GM19043 (cell line): ENCODE results near the gene INHBB.

ENCODE experiments used
- ATAC-seq: cut with Tn5 transposase; IDR thresholded peaks from one replicate; pipeline ENCODE4 v1.9.1; 2021; ENCODE audit warnings: low read depth; ENCODE audit not compliant: unreplicated experiment

INHBB gene

DNA sequence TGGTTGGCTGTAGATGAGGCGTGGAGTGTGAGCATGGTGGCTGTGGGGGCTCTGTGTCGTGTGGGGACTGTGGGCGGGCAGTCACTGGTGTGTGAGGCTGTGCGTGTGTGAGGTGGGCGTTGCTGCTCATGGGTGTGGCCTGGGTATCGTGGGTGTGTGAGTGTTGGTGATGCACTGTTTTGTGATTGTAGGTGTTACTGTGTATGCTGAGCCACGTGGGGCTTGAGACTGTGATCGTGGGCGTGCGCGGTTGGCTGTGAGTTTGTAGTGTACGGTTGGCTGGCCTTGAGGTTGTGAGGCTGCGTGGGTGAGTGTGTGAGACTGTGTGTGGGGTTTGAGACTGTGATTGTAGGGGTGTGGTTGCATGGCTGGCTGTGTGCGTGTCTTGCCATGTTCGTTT is 8.5 kb downstream of the INHBB start:
- ATAC-seq, result no peak

DNA sequence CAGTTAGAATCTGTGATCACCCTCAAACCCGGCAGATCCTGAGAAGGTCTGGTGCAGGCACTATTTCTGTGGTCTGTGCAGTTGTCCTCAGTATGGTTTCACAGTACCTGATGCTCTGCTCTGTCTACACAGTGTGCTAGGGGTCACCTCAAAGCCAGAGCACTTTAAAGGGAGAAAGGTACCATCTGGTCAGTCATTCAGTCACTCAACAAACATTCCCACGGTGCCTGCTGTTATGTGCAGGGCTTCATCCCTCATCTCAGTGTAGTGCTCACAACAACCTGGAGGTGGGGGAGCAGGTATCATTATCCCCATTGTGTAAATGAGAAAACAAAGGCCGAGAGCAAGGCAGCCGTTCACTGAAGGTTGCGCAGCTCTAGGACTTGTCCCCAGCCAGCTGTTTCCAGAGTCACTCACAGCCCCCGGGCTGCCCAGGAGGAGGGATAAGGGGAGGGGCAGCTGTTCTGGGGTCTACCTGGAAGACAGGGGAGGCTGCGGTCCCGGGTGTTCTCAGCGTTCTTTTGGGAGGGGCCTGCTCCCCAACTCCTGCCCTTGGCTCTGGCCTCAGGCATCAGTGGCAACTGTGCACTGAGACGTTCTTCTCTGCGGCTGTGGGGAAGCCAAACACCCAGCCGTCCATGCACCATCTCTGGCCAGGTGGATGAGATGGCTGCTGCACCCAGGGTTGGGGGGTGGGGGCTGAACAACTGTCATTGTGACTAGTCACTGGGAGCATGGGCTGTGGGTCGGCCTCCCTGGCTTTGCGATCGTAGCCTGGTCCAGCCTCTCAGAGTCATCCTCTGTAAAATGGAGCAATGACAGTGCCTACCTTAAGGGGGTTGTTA is 9.2 kb downstream of the INHBB start:
- ATAC-seq, result no peak

DNA sequence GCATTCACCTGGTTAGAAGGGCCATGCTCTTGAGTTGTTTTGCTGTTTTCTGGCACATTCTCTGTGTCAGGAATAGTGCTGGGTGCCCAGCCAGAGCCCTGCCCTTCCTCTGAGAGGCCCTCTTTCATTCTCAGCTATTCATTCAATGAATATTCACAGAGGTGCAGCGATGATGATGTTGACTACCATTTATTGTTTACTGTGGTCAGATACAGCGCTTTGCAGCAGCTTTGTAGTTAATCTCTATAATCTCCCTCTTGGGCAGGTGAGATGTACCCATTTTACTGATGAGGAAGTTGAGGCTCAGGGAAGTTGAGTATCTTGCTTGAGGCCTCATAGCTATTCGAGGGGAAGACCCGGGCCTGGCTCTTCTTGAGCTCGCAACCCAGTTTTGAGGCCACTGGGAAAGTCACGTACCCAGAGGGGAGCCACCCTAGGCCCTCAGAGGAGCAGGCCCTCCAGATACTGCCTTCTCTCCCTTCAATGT is 9.9 kb downstream of the INHBB start:
- no peak for ATAC-seq

DNA sequence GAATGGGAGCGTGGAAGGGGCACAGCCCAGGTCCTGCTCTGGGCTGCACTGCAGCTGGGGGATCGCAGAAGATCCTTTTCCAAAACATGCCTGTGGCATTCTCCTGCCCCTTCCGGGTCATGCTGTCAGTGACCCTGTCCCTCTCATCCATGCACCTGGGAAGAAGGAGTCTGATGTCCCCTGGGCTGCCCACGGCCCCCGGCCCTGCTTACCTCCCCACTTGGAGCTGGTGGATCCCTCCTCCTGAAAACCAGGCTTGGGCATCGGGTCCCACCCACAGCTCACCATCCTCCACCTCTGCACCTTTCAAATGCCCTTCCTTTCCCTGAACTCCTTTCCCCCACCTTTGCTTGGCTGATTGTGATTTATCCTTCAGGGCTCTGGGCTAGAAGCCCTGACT is 11.8 kb downstream of the INHBB start:
- ATAC-seq, result no peak

DNA sequence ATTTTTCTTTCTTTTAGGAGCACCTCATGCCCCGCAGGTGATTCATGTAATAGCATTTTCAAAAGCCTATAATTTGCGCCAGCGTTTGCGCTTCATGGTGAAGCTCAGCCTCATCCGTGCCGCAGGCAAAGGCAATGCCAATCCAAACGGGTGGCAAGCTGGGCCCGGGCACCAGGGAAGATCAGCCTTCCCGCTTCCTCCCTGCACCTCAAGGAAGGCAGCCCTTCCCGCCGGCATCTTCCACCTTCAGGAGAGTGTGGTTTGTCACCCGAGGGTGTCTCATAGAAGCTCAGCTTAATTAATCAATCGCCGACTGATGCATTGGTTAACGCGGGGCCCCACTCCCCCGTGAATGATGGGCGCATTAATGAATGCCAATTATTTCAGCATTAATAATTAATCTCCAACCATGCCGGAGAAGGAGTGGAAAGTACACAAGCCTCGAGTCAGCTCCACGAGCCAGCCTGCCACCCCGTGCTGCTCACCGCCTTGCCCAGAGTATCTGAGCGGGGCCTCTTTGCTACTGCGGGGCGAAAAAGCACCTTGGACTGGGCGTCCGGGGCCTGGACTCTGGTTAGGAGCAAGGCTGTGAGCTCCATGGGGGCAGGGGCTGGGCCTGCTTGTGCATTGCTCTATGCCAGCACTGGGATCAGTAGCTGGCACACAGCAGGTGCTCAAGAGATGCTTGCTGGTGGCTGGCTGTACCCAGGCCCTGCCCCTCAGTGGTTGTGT is 13.0 kb downstream of the INHBB start:
- no peak for ATAC-seq

DNA sequence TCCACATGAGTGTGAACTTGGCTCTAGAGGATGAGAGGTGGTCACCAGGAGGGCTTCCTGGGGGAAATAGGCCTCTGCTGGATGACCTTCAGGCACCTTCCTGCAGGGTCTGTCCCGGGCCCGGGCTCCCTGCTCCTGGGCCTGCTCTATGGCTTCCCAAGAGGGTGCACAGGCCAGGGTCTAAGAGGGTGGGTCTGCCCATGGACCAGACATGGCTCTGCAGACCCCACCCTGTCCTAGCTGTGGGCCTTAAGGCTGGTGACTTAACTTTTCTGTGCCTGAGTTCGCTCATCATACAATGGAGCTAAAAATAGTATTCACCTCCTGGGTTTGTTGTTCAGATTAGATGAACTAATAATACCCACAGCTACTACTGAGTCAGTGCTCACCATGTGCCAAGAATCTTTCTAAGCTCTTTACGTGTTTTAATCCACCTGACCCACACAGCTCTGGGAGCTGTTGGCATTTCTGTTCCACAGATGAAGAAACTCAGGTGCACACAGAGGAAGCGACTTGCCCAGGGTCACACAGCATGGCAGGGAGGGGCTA is 14.4 kb downstream of the INHBB start:
- no peak for ATAC-seq

DNA sequence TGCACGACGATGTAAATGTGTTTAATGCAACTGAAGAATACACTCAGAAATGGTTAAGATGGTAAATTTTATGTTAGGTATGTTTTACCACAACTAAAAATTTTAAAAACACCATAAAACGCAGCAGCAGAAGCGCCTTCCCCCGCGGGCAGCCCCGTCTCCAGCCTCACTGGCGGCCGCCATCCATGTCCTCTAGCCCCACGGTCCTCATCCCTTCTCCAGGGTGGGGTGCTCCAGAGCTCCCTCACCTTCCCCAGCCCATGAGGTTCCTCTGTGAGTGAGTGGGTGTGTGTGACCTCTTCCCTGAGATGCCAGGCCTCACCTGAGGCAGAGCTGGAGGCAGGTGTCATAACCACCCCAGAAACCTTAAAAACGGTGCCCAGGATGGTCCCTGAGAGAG is 17.0 kb downstream of the INHBB start:
- ATAC-seq, result no peak

DNA sequence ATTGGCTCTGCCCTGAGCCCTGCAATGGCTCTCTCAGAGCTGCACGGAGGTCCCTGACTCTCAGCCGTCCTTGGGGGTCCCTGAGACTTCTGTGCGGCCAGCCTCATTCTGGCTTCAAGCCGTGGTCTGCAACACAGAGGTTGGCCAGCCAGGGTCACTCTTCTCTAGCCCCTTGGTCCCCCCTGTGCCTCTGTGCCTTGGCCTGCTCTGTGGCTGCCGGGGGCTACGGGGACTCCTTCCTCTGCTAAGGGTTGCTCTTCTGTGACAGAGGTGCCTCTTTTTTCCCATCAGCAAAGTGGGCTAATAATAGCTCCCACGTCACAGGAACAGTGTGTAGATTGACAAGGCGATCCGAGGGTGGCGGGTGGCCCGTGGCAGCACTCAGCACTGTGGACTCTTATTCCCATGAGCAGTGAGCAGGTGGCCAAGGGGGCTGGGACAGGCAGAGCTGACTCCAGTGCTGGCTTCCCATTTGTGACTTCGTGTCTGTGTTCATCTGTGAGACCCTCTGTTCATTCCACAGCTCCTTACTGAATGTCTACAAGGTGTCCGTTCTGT is 19.4 kb downstream of the INHBB start:
- no peak for ATAC-seq

DNA sequence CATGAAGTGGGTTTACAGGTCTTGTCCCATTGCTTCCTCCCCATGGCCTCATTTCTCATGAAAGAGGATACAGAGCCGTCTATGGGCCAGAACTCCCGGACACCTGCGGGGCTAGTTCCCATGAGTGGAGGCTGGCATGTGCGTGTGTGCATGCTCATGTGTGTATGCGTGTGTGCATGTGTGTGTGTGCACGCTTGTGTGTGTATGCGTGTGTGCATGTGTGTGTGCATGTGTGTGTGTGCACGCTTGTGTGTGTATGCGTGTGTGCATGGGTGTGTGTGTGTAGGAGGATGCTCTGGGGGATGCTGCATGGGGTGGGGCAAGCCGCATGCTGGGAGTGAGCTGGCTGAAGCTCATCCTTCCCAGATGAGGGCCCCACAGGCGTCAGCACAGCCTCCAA is 20.8 kb downstream of the INHBB start:
- ATAC-seq, result no peak

DNA sequence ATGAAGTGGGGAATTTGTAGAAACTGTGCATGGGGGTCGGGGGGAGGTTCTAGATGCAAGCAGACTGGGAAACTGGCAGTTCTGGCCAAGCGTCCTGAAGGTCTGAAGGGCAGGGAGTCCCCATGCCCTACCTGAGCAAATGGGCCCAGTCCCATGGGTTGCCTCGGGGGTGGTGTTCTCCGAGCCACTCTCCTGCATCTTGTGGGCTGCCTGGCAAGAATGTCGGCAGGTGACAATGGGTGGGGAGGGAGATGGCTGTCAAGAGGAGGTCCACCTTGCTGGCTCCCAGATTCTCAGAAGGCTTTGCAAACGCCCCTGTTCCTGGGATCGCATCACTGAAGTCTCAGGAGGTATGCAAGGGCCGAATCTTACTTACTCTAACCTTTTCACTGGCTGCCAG is 21.3 kb downstream of the INHBB start:
- ATAC-seq, result no peak

DNA sequence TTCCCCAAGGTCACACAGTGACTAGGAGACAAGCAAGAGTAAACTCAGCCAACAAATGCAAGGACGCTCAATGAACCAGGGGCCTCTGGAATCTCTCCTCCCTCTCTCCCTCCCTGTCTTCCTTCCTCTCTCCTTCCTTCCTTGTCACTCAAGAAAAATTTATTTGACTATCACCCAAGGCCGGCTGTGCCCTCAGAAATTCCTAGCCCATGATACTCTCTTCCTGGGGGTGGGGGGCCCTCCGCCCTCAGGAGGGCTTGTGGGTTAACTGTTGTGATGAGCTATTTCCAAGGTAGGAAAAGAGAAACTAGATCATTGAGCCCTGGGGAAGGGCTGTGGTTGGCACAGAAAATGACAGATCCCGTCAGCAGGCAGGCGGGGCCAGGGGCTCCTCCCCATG is 21.7 kb downstream of the INHBB start:
- no peak for ATAC-seq

DNA sequence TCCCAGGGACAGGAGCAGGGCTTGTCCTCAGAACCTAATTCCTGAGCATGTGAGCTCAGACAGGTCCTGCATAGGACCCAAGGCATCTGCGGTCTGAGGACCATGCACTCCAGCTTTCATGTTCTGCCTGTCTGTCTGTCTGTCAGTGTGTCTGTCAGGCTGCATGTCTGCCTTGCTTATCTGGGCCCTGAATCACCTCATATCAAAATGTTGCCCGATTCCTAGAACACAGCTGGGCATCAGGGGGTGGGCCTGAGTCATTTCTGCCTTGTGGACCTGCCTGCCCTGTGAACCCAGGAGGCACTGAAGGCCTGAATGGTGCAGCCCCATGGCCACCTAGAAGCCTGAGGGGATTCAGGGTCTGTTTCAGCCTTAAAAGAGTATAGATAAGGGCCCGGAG is 22.1 kb downstream of the INHBB start:
- ATAC-seq, result no peak

DNA sequence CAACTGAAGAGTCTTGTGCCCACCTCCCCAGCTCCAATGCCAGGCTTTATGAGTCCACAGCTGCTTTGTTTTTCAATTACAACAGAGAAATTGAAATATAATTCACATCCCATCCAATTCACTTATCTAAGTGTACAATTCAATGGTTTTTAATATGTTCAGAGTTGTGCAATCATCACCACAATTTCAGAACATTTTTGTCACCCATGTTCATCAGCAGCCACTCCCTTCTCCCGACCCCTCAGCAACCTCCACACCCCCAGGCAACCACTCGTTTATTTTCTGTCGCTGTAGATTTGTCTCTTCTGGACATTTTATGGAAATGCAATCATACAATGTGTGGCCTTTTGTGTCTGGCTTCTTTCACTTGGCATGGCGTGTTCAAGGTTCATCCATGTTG is 23.3 kb downstream of the INHBB start:
- ATAC-seq, result no peak

DNA sequence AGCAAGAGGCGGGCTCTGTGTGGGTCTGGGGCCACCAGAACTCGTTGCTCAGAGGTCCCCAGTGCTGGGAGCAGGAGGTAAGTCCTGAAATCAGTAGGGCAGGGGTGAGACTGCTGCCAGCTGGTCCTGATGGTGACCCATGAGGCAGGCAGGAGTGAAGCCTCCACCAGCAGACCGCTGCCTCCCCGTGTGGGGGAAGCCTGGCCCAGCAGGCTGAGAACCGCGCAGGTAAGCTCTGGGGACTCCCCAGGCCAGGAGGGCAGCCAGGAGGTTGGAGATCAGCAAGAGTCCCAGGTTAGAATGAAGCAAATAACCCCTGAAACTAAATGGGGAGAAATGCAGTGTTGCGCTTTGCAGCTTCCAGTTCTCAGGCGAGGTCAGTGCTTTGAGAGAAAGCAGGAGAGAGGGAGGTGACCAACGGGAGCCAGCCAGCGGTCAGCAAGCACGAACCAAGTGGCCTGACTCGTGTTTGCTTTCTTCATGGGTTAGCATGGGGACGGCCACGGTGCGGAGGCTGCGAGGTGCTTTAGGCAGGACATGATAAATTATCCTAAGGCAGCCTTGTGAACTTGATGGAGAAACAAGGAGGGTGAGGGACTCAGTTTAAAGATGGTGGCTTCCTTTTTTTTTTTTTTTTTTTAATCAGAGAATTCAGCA is 26.2 kb downstream of the INHBB start:
- no peak for ATAC-seq

DNA sequence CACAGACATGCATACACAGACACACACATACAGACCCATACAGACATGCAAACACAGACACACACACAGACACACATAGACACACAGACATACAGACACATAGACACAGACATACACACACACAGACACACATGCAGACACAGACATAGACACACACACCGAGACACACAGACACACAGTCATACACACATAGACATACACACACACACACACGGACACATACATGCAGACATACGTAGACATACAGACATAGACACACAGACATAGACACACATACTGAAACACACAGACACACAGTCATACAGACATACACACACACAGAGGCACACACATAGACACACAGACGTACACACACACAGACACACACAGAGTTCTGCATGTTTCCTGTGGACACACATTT is 26.9 kb downstream of the INHBB start:
- ATAC-seq, result no peak

DNA sequence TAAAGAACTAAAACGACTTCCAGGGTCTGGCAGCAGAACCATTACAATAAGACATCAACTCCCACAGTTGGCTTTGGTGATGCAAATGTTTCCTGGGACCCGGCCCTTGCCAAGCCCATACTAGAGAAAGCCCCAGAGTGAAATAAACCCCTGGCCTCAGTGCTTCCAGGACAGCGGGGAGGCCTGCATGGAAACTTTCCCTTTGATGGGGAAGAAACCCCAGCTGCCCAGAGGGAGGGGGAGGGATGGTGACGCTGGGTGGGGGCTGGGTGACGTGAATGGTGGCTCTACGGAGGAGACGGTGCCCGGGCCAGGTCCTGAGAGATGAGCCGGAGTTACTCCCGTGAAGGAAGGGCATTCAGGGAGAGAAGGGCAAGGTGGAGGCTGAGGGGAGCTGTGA is 27.5 kb downstream of the INHBB start:
- ATAC-seq, result no peak

DNA sequence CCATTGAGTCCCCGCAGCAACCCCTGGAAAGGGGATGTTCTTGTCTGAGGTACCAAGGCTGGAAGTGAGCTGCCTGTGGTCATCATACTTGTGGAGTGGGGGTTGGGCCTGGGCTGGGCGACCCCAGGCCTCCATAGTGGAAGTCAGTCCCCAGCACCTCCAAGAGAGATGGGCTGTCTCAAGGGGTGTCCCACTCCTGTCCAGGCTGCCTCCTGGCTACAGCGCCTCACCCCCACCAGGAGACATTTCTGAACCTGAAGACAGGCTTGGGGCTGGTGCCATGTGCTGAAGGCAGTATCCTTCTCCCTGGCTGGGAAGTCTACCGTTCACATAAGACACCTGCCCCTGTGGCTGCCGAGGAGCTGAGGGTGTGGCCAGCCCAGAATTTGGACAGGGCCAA is 28.9 kb downstream of the INHBB start:
- no peak for ATAC-seq

DNA sequence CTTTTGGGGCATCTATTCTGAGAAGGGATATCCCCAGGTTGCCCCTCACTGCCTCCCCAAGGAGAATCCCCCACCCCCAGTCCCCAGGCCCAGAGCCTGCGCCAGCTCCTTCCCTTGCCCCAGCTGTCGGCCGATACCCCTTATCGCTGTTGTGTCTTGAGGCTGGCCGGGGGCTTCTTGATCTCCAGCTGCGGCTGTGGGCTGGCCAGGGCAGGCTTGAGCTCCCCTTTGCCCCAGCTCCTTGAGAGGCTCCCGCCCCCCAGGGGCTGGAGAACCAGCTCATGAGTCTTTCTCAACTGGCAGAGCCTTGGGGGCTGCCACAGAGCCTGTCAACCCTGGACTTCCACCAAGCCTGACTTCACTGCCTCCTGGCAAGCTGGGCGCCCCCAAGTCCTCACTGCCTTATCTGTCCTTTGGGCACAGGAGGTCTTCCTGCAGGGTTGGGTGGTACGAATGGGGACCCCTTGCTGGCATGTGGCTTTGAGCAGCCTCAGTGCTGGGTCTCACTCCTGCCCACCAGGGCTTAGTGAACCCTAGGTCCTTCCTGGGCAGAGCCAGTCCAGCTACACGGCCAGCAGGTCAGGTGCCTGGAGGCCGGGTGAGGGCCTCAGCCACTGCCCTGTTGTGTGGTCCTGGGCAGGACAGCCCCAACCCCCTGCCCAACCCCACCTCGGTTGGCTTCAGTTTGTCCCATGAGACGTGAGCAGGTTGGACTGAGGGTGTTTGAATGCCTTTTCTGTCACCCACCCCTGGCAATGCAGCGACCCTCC is 29.5 kb downstream of the INHBB start:
- no peak for ATAC-seq

DNA sequence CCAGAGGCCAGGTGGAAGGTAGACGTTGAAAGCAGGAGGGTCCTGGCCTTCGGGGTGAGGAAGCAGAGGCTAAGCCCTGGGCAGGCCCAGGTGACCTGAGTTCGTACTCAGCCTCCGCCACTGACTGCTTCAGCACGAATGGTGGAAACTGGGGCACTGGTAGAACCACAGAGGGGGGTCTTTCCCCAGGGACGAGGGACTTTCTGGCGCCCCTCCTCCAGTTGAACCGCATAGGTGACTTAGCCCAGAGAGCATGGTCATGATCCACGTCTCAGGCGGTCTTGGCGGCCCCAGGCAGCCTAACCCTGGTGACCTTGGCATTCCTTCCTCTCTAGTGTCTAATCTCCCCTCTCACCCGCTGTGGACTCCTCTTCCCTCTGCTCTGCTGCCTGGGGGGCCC is 30.2 kb downstream of the INHBB start:
- ATAC-seq, result no peak
